Measurements from ENCODE around the gene HPCAL1. TPM values are rescaled to one million over a fixed set of nuclear protein-coding genes. Genes with fewer than 3 reads are reported as not detected.

The HPCAL1 gene
- total RNA-seq, 2 donors from 2014 or later, result 44.2 TPM

GRCh38 chr2:10362096-10362897 is 59.6 kb downstream of the HPCAL1 start:
- Mint-ChIP-seq H3K27ac (no peak overlapping the region), H3K4me1 (peaks cover 31% of the 10 kb centered on the region), H3K36me3 (ENCODE audit: low read depth) (peaks cover 2% of the 10 kb centered on the region), H3K27me3 (no peaks in the 10 kb centered on the region), H3K4me3 (no peak overlapping the region)
- no peaks in the 10 kb centered on the region for H3K9me3 ChIP-seq (ENCODE audit: control insufficient read depth, low read length, poor library complexity, severe bottlenecking)
- ATAC-seq (no peak), DNase-seq (no peak)

- Mint-ChIP-seq H3K27ac (no peak overlapping the region), H3K27me3 (no peaks in the 10 kb centered on the region), H3K36me3 (ENCODE audit: low read depth) (peaks cover 2% of the 10 kb centered on the region), H3K4me1 (peaks cover 28% of the 10 kb centered on the region), H3K4me3 (no peak overlapping the region)
- no peak for DNase-seq
- ATAC-seq, result no peak
- no peaks in the 10 kb centered on the region for H3K9me3 ChIP-seq (ENCODE audit: control insufficient read depth, low read length, poor library complexity, severe bottlenecking)
Measured at GRCh38 chr2:10362898-10363454, 60.3 kb downstream of the HPCAL1 start.

DNA sequence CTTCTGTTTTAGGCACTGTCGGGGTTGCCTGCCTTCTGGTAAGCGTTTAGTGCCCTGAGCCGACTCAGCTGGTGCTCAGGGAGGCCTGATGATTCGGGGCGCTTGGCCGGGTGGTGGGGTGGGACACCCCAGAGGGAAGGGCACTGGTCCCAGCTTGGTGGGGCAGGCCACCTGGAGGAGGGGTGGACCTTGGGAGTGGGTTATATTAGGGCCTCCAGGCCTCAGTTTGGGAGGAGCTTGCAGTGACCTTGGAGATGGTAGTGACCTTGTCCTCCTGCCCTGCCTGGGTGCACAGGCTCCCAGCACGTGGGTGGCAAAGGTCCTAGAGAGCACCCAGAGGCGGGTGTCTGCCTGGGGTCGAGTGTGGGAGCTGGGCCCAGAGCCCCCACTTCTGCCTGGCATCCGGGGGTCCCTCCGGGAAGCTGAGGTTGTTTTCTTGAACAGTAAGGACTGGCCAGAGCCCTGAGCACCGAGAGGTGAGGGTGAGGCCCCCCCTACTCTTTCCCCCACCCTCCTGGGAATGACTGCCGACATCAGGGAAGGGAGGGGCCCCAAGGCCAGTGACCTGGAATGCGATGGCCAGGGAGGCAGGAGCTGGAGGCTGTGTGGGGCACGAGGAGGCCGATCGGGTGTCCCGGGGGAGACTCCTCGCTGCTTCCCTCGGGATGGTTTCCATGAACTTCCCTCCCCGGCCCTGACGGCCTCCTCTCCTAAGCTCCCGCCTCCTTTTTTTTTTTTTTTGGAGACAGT is 61.3 kb downstream of the HPCAL1 start:
- peaks cover 31% of the 10 kb centered on the region for H3K4me1 Mint-ChIP-seq

GRCh38 chr2:10365412-10365811 is 62.7 kb downstream of the HPCAL1 start:
- no peaks in the 10 kb centered on the region for H3K27me3 Mint-ChIP-seq
- DNase-seq (no peak), ATAC-seq (no peak)
- no peaks in the 10 kb centered on the region for H3K9me3 ChIP-seq (ENCODE audit: control insufficient read depth, low read length, poor library complexity, severe bottlenecking)
- peaks cover 2% of the 10 kb centered on the region for H3K36me3 Mint-ChIP-seq (ENCODE audit: low read depth)
- H3K4me1 Mint-ChIP-seq, result peaks cover 35% of the 10 kb centered on the region
- no peak overlapping the region for H3K27ac Mint-ChIP-seq
- H3K4me3 Mint-ChIP-seq, result no peak overlapping the region

More for the DNA sequence above, 61.3 kb downstream of the HPCAL1 start:
- Mint-ChIP-seq H3K4me3 (no peak overlapping the region), H3K27ac (no peak overlapping the region), H3K36me3 (ENCODE audit: low read depth) (peaks cover 2% of the 10 kb centered on the region), H3K27me3 (no peaks in the 10 kb centered on the region)
- no peaks in the 10 kb centered on the region for H3K9me3 ChIP-seq (ENCODE audit: control insufficient read depth, low read length, poor library complexity, severe bottlenecking)
- DNase-seq, result no peak
- no peak for ATAC-seq

DNA sequence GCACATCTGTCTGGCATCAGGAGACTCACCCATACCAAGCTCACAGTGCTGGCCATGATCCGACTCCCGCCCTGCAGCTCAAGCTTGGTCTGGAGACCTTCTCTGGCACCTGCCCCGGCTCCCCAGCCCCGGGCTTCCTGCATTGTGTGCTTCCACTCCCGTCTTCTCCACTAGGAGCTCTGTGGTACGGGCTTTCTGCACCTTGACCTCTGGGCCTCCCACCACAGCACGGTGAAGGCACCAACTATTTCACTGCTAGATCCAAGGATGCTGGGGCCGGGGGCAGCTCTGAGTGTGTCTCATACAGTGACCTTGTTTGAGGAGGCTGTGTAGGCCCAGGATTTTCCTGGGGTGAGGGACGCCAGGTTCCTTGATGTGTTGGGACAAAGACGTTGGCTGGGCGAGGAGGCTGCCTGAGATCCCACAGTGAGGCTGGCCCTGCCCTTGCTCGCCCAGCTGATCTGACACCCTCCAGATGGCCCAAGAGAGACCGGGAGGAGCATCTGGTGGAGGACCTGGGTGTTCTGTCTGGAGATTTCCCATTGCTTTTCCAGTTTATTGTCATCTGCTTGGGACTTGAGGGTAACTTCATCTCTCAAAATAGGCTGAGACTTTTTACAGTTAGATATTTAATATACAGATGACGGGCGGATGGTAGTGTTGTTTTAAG is 64.0 kb downstream of the HPCAL1 start:
- Mint-ChIP-seq H3K4me1 (peaks cover 30% of the 10 kb centered on the region), H3K36me3 (ENCODE audit: low read depth) (no peaks in the 10 kb centered on the region), H3K27ac (no peak overlapping the region), H3K27me3 (no peaks in the 10 kb centered on the region), H3K4me3 (no peak overlapping the region)
- DNase-seq, result no peak
- H3K9me3 ChIP-seq (ENCODE audit: control insufficient read depth, low read length, poor library complexity, severe bottlenecking), result no peaks in the 10 kb centered on the region
- no peak for ATAC-seq

GRCh38 chr2:10367472-10368439 is 65.1 kb downstream of the HPCAL1 start:
- peaks cover 28% of the 10 kb centered on the region for H3K4me1 Mint-ChIP-seq
- no peaks in the 10 kb centered on the region for H3K36me3 Mint-ChIP-seq (ENCODE audit: low read depth)
- no peaks in the 10 kb centered on the region for H3K9me3 ChIP-seq (ENCODE audit: control insufficient read depth, low read length, poor library complexity, severe bottlenecking)
- no peaks in the 10 kb centered on the region for H3K27me3 Mint-ChIP-seq
- H3K4me3 Mint-ChIP-seq, result no peak overlapping the region
- H3K27ac Mint-ChIP-seq, result no peak overlapping the region
- ATAC-seq, result no peak
- no peak for DNase-seq

DNA sequence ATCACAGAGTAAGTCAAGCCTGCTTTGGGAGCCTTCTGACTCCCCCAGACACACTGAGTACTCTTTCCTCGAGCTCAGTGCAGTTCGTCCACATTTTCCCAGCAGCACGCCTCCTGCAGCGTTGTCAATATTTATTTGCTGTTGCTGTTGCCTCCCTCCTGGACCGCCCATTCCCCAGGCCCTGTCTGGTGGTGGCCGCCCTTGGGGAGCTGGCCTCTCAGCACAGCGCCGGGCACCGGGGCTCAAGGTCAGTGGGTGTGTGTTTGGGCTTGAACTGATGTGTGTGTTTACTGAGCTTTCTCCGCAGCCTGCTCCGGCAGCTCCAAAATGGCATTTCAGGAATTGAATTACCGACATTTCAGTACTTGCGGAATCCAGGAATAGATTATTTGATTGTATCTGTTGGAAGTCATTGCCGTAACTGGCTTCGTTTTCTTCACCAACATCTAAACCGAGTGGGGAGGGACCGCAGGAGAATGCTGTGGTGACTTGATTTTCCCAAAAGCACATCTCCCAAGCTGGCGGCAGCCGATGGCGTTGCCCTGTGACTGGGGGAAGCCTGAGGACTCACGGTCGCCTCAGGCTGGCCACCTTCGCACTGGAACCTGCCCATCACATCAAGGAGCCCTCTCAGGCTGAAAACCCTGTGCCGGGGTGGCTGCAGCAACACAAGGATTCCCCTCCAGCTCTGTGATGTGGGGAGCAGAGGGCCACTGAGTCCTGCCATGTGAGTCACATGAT is 66.0 kb downstream of the HPCAL1 start:
- peaks cover 32% of the 10 kb centered on the region for H3K4me1 Mint-ChIP-seq
- no peak for ATAC-seq

DNA sequence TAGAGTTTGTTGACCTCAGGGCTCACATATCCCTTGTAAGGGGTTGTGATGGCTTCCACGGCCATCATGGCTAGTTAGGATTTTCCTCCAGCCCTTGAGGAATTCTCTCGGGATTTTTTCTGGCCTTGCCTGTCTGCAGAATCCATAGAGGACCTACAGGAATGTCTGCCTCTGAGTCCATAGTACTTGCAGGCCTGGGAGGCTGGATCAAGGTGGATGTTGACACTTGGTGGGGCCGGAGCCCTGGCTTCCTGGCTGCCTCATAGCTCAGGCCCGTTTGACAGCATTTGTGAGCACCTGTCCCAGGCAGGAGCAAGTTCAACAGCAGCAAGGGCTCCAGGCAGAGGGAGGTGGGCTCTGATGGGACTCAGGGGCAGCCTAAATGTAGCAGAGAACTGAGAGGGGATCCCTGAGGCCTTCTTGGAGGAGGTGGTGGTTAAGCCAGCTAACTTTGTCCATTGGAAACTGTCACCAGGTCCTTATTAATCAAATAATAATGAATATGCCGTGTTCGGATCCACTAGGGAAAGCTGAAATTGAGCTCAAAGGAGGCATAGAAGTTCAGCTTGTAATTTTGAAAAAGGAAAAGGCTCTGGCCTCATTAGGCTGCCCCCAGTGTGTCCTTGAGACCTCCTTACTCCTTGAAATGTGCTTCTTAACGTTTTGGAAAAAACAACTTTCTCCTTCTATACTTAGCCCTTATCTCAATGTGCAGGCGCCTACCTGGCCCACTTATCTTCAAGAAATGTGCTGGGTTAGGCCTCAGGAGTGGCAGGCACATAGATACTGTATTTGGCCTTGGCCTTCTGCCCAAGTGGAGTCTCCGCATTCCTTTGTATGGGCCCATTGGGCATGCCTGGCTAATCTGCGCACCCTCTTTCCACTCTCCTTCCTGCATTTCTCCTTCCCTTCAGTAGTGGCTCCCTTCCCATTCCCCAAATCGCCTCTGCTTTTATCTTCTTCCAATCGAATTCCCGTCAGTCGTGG is 66.9 kb downstream of the HPCAL1 start:
- no peaks in the 10 kb centered on the region for H3K27me3 Mint-ChIP-seq
- peaks cover 36% of the 10 kb centered on the region for H3K4me1 Mint-ChIP-seq
- H3K27ac Mint-ChIP-seq, result no peak overlapping the region
- ATAC-seq (no peak), DNase-seq (no peak)
- H3K36me3 Mint-ChIP-seq (ENCODE audit: low read depth), result no peaks in the 10 kb centered on the region
- H3K9me3 ChIP-seq (ENCODE audit: control insufficient read depth, low read length, poor library complexity, severe bottlenecking), result no peaks in the 10 kb centered on the region
- no peak overlapping the region for H3K4me3 Mint-ChIP-seq

More for the DNA sequence above, 66.0 kb downstream of the HPCAL1 start:
- Mint-ChIP-seq H3K27ac (no peak overlapping the region), H3K27me3 (no peaks in the 10 kb centered on the region), H3K36me3 (ENCODE audit: low read depth) (no peaks in the 10 kb centered on the region), H3K4me3 (no peak overlapping the region)
- no peaks in the 10 kb centered on the region for H3K9me3 ChIP-seq (ENCODE audit: control insufficient read depth, low read length, poor library complexity, severe bottlenecking)
- DNase-seq, result no peak

GRCh38 chr2:10370390-10370789 is 67.7 kb downstream of the HPCAL1 start:
- H3K27me3 Mint-ChIP-seq, result no peaks in the 10 kb centered on the region
- H3K36me3 Mint-ChIP-seq (ENCODE audit: low read depth), result no peaks in the 10 kb centered on the region
- DNase-seq, result no peak
- peaks cover 41% of the 10 kb centered on the region for H3K4me1 Mint-ChIP-seq
- ATAC-seq, result no peak
- no peak overlapping the region for H3K4me3 Mint-ChIP-seq
- no peaks in the 10 kb centered on the region for H3K9me3 ChIP-seq (ENCODE audit: control insufficient read depth, low read length, poor library complexity, severe bottlenecking)
- H3K27ac Mint-ChIP-seq, result no peak overlapping the region

- no peak overlapping the region for H3K4me3 Mint-ChIP-seq
- H3K36me3 Mint-ChIP-seq (ENCODE audit: low read depth), result no peaks in the 10 kb centered on the region
- H3K9me3 ChIP-seq (ENCODE audit: control insufficient read depth, low read length, poor library complexity, severe bottlenecking), result no peaks in the 10 kb centered on the region
- no peaks in the 10 kb centered on the region for H3K27me3 Mint-ChIP-seq
- H3K4me1 Mint-ChIP-seq, result peaks cover 42% of the 10 kb centered on the region
- ATAC-seq (no peak), DNase-seq (no peak)
- no peak overlapping the region for H3K27ac Mint-ChIP-seq
Measured at GRCh38 chr2:10370895-10371294, 68.2 kb downstream of the HPCAL1 start.

Measured in T-helper 17 cell (primary cell).